T-helper 17 cell (primary cell): ENCODE results near the gene SLX9. TPM values are rescaled to one million over a fixed set of nuclear protein-coding genes. Genes with fewer than 3 reads are reported as not detected.

Source experiments
- ATAC-seq: fragments of 150-1000 bp; cut with Tn5 transposase; 2 replicates; pipeline ENCODE4 v1.10.0; 2021; ENCODE audit warnings: mild to moderate bottlenecking, moderate library complexity
- DNase-seq, 3 donors: peaks; one replicate each; pipeline versions ENCODE4 v3.0.0 to v3.0.0-alpha.2; 2020 to 2021
- H3K9me3 ChIP-seq: one replicate; pipeline ENCODE4 v1.7.0; 2013; ENCODE audit warnings: low read length, mild to moderate bottlenecking; ENCODE audit not compliant: control insufficient read depth, poor library complexity, severe bottlenecking
- H3K27ac Mint-ChIP-seq: one replicate; pipeline ENCODE4 v1.8.0; 2022; ENCODE audit warnings: mild to moderate bottlenecking, moderate library complexity, mixed read lengths
- H3K27me3 Mint-ChIP-seq: one replicate; pipeline ENCODE4 v1.8.0; 2022; ENCODE audit warnings: mixed read lengths
- H3K36me3 Mint-ChIP-seq: one replicate; pipeline ENCODE4 v1.8.0; 2022; ENCODE audit warnings: low read depth, mixed read lengths
- H3K4me1 Mint-ChIP-seq: one replicate; pipeline ENCODE4 v1.8.0; 2022; ENCODE audit warnings: mild to moderate bottlenecking, mixed read lengths
- H3K4me3 Mint-ChIP-seq: one replicate; pipeline ENCODE4 v1.8.0; 2022; ENCODE audit warnings: mild to moderate bottlenecking, moderate library complexity, mixed read lengths
- total RNA-seq, 4 donors: library from RNA in 2 of 4; stranded (reverse) in 2 of 4; gene quantifications; one replicate each; pipeline ENCODE4 v1.2.3 and lab custom pipeline; 2022 to 2026

Gene SLX9
- total RNA-seq, 2 donors from 2014 or later = 14.0 to 15.4 TPM

GRCh38 chr21:45000637-45001133 lies 60.9 kb downstream of the SLX9 start:
- no peak overlapping the region for H3K4me3 Mint-ChIP-seq
- peaks cover under 1% of the 10 kb centered on the region for H3K9me3 ChIP-seq

GRCh38 chr21:45001134-45002095 lies 61.6 kb downstream of the SLX9 start:
- no peaks in the 10 kb centered on the region for H3K36me3 Mint-ChIP-seq
- H3K4me1 Mint-ChIP-seq = no peaks in the 10 kb centered on the region
- no peak overlapping the region for H3K4me3 Mint-ChIP-seq
- H3K9me3 ChIP-seq = peaks cover 3% of the 10 kb centered on the region
- DNase-seq (peak in 1 of 3 donors; percentile 5), ATAC-seq (no peak)
- H3K27ac Mint-ChIP-seq = no peak overlapping the region
- H3K27me3 Mint-ChIP-seq = peaks cover 5% of the 10 kb centered on the region

More at GRCh38 chr21:45000637-45001133, 60.9 kb downstream of the SLX9 start:
- Mint-ChIP-seq H3K27ac (no peak overlapping the region), H3K36me3 (no peaks in the 10 kb centered on the region), H3K4me1 (no peaks in the 10 kb centered on the region), H3K27me3 (peaks cover 5% of the 10 kb centered on the region)
- no peak for ATAC-seq
- peak in 1 of 3 donors; percentile 2 for DNase-seq

GRCh38 chr21:45002381-45003204 lies 62.8 kb downstream of the SLX9 start:
- DNase-seq = peak in 1 of 3 donors; percentile 1
- ATAC-seq = no peak
- no peak overlapping the region for H3K27ac Mint-ChIP-seq
- H3K4me1 Mint-ChIP-seq = no peaks in the 10 kb centered on the region
- no peaks in the 10 kb centered on the region for H3K36me3 Mint-ChIP-seq
- H3K9me3 ChIP-seq = peaks cover 3% of the 10 kb centered on the region
- no peak overlapping the region for H3K4me3 Mint-ChIP-seq
- peaks cover 12% of the 10 kb centered on the region for H3K27me3 Mint-ChIP-seq

DNA sequence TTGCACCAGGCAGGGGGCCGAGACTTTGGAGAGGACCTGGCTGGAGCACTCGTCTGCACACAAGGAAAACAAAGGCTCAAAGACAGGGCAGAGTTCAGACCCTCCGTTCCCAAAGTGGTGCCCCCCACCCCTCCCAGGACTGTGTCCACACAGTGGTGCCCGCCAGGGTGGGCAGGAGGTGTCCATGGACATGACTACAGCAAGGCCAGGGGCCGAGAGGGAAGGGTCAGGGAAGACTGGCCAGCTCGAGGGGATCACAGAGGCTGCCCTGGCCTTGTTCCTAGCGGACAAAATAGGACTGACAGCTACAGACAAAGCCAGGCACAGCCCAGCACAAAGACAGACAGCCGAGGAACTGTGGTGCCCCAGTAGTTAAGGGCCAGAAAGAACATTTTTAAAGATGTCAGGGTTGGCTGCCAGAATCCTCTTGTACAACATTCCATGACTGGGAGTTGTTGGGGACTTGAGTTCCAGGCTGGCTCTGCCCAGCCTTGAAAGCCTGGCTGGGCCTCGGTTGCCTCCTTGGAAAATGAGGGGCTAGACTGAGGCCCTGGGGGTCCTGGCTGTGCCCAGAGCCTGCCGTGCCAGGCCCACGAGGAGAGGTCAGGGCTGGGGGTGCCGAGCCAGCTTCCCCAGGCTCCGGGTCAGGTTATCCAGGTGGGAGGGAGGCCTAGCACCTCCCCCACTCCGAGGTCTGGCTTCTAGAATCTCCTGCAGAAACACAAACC lies 63.7 kb downstream of the SLX9 start:
- Mint-ChIP-seq H3K4me1 (no peaks in the 10 kb centered on the region), H3K27ac (no peak overlapping the region), H3K36me3 (no peaks in the 10 kb centered on the region), H3K4me3 (no peak overlapping the region), H3K27me3 (peaks cover 18% of the 10 kb centered on the region)
- H3K9me3 ChIP-seq = peaks cover 3% of the 10 kb centered on the region
- DNase-seq (peak in 1 of 3 donors; percentile 9), ATAC-seq (no peak)

DNA sequence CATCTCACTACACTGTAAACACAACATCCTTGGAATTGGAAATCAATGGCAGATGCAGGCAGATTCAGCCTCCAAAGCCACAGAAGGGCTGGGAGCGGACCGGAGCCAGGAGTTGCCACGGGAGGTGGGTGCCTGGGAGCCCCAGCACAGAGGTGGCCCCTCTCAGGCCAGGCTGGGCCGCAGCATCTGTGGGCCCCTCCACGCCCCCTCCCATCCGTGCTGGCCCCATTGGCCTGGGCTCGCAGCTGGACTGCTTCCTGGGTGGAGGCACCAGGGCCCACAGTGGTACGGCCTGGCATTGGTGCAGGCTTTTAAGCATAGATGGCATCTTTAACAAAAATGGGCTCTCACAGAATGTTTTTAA lies 64.2 kb downstream of the SLX9 start:
- H3K4me3 Mint-ChIP-seq = no peak overlapping the region
- no peak for ATAC-seq
- peak in 1 of 3 donors; percentile 6 for DNase-seq
- H3K36me3 Mint-ChIP-seq = peaks cover 3% of the 10 kb centered on the region
- peaks cover 3% of the 10 kb centered on the region for H3K9me3 ChIP-seq
- no peak overlapping the region for H3K27ac Mint-ChIP-seq
- H3K27me3 Mint-ChIP-seq = peaks cover 23% of the 10 kb centered on the region
- no peaks in the 10 kb centered on the region for H3K4me1 Mint-ChIP-seq

DNA sequence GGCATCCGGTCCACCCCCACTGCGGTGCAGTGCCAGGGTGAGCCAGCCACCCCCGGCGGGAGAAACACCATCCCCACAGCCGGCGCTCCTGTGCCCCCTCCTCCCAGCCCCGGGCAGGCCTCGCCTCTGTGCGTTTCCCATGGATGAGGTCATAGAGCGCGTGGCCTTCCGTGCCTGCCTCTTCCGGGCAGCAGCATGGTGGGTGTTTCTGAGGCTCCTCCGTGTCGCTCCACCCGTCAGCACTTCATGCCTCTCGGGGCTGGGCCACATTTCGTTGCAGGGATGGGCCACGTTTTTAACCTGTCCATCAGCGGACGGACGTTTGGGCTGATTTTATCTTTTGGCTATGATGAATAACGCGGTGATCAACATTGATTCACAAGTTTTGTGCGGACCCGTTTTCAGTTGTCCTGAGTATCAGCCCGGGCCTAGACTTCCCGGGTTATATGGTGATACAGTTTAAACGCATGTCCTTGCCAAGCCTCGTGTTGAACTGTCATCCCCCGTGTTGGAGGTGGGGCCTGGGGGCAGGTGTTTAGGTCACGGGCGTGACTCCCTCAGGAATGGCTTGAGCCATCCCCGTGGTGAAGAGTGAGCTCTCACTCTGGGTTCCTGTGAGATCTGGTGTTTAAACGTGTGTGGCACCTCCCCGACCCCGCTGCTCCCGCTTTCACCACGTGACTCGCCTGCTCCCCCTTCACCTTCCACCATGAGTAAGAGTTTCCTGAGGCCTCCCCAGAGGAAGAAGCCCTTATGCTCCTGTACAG lies 64.8 kb downstream of the SLX9 start:
- peak in 1 of 3 donors; percentile 6 for DNase-seq
- no peak for ATAC-seq
- peaks cover 30% of the 10 kb centered on the region for H3K27me3 Mint-ChIP-seq
- no peak overlapping the region for H3K4me3 Mint-ChIP-seq
- H3K4me1 Mint-ChIP-seq = no peaks in the 10 kb centered on the region
- peaks cover 3% of the 10 kb centered on the region for H3K36me3 Mint-ChIP-seq
- no peak overlapping the region for H3K27ac Mint-ChIP-seq
- H3K9me3 ChIP-seq = peaks cover 3% of the 10 kb centered on the region

DNA sequence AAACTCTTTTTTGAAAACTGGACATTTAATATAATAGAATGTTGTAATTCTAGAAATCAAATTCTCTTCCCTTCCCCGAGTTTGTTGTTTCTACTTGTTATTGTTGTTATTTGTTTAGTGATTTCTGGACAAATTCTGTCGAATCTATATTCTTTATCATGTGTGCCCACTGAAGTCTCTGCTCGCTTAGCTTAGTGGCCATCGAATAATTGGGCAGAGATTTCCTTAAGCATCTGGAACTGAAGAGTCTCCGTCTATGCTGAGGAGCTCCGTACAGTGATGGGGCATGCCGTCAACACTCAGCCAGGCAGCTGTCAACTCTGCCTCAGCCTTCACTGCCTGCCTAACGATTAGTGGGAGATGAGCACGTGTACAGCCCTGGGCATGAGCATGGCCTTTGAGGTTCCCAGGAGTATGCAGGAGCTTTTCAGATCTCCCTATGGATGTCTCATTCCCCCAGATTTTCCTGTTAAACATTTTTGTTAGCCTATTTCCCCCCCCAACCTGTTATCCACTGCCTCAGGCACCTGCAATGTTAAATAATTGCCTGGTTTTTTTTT lies 66.8 kb downstream of the SLX9 start:
- H3K9me3 ChIP-seq = peaks cover 3% of the 10 kb centered on the region
- no peak for ATAC-seq
- H3K27me3 Mint-ChIP-seq = peaks cover 44% of the 10 kb centered on the region
- H3K27ac Mint-ChIP-seq = no peak overlapping the region
- DNase-seq = no peak
- H3K36me3 Mint-ChIP-seq = peaks cover 3% of the 10 kb centered on the region
- H3K4me3 Mint-ChIP-seq = no peak overlapping the region
- no peaks in the 10 kb centered on the region for H3K4me1 Mint-ChIP-seq

GRCh38 chr21:45009616-45010015 lies 69.8 kb downstream of the SLX9 start:
- DNase-seq (no peak), ATAC-seq (no peak)
- H3K27me3 Mint-ChIP-seq = peaks cover 50% of the 10 kb centered on the region

GRCh38 chr21:45010096-45010495 lies 70.3 kb downstream of the SLX9 start:
- no peaks in the 10 kb centered on the region for H3K4me1 Mint-ChIP-seq
- H3K4me3 Mint-ChIP-seq = no peak overlapping the region
- H3K27me3 Mint-ChIP-seq = peaks cover 55% of the 10 kb centered on the region
- ATAC-seq (no peak), DNase-seq (no peak)
- peaks cover 3% of the 10 kb centered on the region for H3K9me3 ChIP-seq
- no peak overlapping the region for H3K27ac Mint-ChIP-seq
- H3K36me3 Mint-ChIP-seq = peaks cover 3% of the 10 kb centered on the region

More at GRCh38 chr21:45009616-45010015, 69.8 kb downstream of the SLX9 start:
- no peaks in the 10 kb centered on the region for H3K4me1 Mint-ChIP-seq
- no peak overlapping the region for H3K4me3 Mint-ChIP-seq
- H3K9me3 ChIP-seq = peaks cover 3% of the 10 kb centered on the region
- no peak overlapping the region for H3K27ac Mint-ChIP-seq
- peaks cover 3% of the 10 kb centered on the region for H3K36me3 Mint-ChIP-seq

- no peak for ATAC-seq
- H3K9me3 ChIP-seq = peaks cover 1% of the 10 kb centered on the region
- Mint-ChIP-seq H3K4me1 (no peaks in the 10 kb centered on the region), H3K27ac (no peak overlapping the region), H3K36me3 (peaks cover 3% of the 10 kb centered on the region), H3K4me3 (no peak overlapping the region), H3K27me3 (peaks cover 60% of the 10 kb centered on the region)
- no peak for DNase-seq
Measured at GRCh38 chr21:45010860-45011259, 71.0 kb downstream of the SLX9 start.

- H3K9me3 ChIP-seq = no peaks in the 10 kb centered on the region
- no peak overlapping the region for H3K27ac Mint-ChIP-seq
- H3K4me3 Mint-ChIP-seq = no peak overlapping the region
- no peaks in the 10 kb centered on the region for H3K4me1 Mint-ChIP-seq
- DNase-seq = peak in 1 of 3 donors; percentile 5
- H3K36me3 Mint-ChIP-seq = peaks cover 3% of the 10 kb centered on the region
- H3K27me3 Mint-ChIP-seq = peaks cover 66% of the 10 kb centered on the region
- ATAC-seq = no peak
Measured at GRCh38 chr21:45011426-45011825, 71.6 kb downstream of the SLX9 start.
